Fibroblast of lung (primary cell): ENCODE data around the gene RFX2. TPM values are rescaled to one million over a fixed set of nuclear protein-coding genes. Genes with fewer than 3 reads are reported as not detected.
A peak's percentile ranks its signal among the peaks of the same experiment; 100 is the strongest.

Experiments
- DNase-seq, 2 donors: peaks; one replicate each; pipeline versions ENCODE4 v3.0.0 to v3.0.0-alpha.2; 2010; ENCODE audit warnings: low read depth in 2 of 2
- H2AFZ ChIP-seq: 2 replicates; pipeline ENCODE4 v1.5.1; 2012; ENCODE audit warnings: low read length, control low read depth, inconsistent platforms
- H3K27ac ChIP-seq: 2 replicates; pipeline ENCODE4 v1.5.1; 2011; ENCODE audit warnings: low read length, control low read depth; ENCODE audit not compliant: insufficient read depth
- H3K27me3 ChIP-seq: 2 replicates; pipeline ENCODE4 v1.5.1; 2011; ENCODE audit warnings: mild to moderate bottlenecking, low read length; ENCODE audit not compliant: control insufficient read depth, insufficient read depth
- H3K36me3 ChIP-seq: 2 replicates; pipeline ENCODE4 v1.5.1; 2011; ENCODE audit warnings: low read length; ENCODE audit not compliant: control insufficient read depth, insufficient read depth
- H3K4me1 ChIP-seq: 2 replicates; pipeline ENCODE4 v1.5.1; 2011; ENCODE audit warnings: low read length; ENCODE audit not compliant: control insufficient read depth, insufficient read depth; ENCODE audit errors: extremely low read depth
- H3K4me2 ChIP-seq: 2 replicates; pipeline ENCODE4 v1.5.1; 2011; ENCODE audit warnings: low read length, control low read depth; ENCODE audit not compliant: insufficient read depth; ENCODE audit errors: extremely low read depth
- H3K4me3 ChIP-seq, 4 experiments: fragments of 200-600 bp in 1 of 4; sonication (generic) in 1 of 4; replicated peaks in 1 of 4; 2 replicates each; pipeline ENCODE4 v1.5.1; 2011 to 2016; ENCODE audit warnings: low read length in 4 of 4, low read depth in 3 of 4, mild to moderate bottlenecking in 3 of 4, control low read depth in 2 of 4, inconsistent platforms in 1 of 4, mixed read lengths in 1 of 4; ENCODE audit not compliant: insufficient read depth in 1 of 4; ENCODE audit errors: control extremely low read depth in 1 of 4
- H3K79me2 ChIP-seq: 2 replicates; pipeline ENCODE4 v1.5.1; 2012; ENCODE audit warnings: mild to moderate bottlenecking, low read length, inconsistent platforms; ENCODE audit not compliant: control insufficient read depth, insufficient read depth
- H3K9ac ChIP-seq: 2 replicates; pipeline ENCODE4 v1.5.1; 2011; ENCODE audit warnings: mild to moderate bottlenecking, low read length, control low read depth; ENCODE audit not compliant: insufficient read depth
- H3K9me3 ChIP-seq: 2 replicates; pipeline ENCODE4 v1.5.1; 2012; ENCODE audit warnings: low read depth, low read length; ENCODE audit not compliant: control insufficient read depth, insufficient read depth
- H4K20me1 ChIP-seq: 2 replicates; pipeline ENCODE4 v1.5.1; 2011; ENCODE audit warnings: low read length; ENCODE audit not compliant: control insufficient read depth, insufficient read depth; ENCODE audit errors: extremely low read depth
- CTCF ChIP-seq, 2 donors: IDR thresholded peaks in 1 of 2; conservative IDR thresholded peaks in 1 of 2; 1 replicate in 1 of 2; 2 replicates in 1 of 2; pipeline ENCODE4 v1.5.1; 2011 to 2012; ENCODE audit warnings: low read length in 2 of 2, control low read depth in 1 of 2, inconsistent platforms in 1 of 2, low read depth in 1 of 2, mild to moderate bottlenecking in 1 of 2
- EZH2 ChIP-seq: IDR thresholded peaks from 2 replicates; pipeline ENCODE4 v1.5.1; 2012; ENCODE audit warnings: low read length, control low read depth, mild to moderate bottlenecking; ENCODE audit errors: missing control alignments
- polyA plus RNA-seq, 2 donors: library from polyadenylated mRNA; depleted of rRNA in 1 of 2; stranded (reverse) in 1 of 2; unstranded in 1 of 2; fragments of >200 nt; gene quantifications; 2 replicates each; pipeline ENCODE4 v1.2.1, GENCODE V29; 2011 to 2012; ENCODE audit warnings: missing spikeins in 1 of 2
- total RNA-seq: library from RNA; depleted of rRNA; stranded (reverse); fragments of >200 nt; gene quantifications from 2 replicates; pipeline ENCODE4 v1.2.1, GENCODE V29; 2014

RFX2 gene
- total and polyA plus RNA-seq, 2 donors (not counting 1 experiment from before 2014, with no cell fraction given) = 2.5 to 9.6 TPM

GRCh38 chr19:6126335-6126974 is 16.2 kb upstream of the RFX2 start:
- TF ChIP-seq CTCF (conservative IDR thresholded peaks at IDR 0.05 in 1 of 2, IDR thresholded peaks at IDR 0.05 in 1 of 2; ENCODE audit: low read depth in 1 of 2, low read length in 2 of 2) (peak; percentile 28 to 32), EZH2 (no peak)
- no peak overlapping the region for H3K9ac ChIP-seq
- DNase-seq = peak; percentile 63 to 72

GRCh38 chr19:6125571-6125989 is 15.3 kb upstream of the RFX2 start:
- no peaks in the 10 kb centered on the region for H3K36me3 ChIP-seq
- no peak for TF ChIP-seq EZH2
- TF ChIP-seq CTCF (conservative IDR thresholded peaks at IDR 0.05 in 1 of 2, IDR thresholded peaks at IDR 0.05 in 1 of 2; ENCODE audit: low read depth in 1 of 2, low read length in 2 of 2) = peak; percentile 97 to 99
- DNase-seq = peak; percentile 65 to 67
- no peaks in the 10 kb centered on the region for H3K27me3 ChIP-seq
- no peaks in the 10 kb centered on the region for H3K79me2 ChIP-seq
- no peaks in the 10 kb centered on the region for H4K20me1 ChIP-seq
- H3K9ac ChIP-seq = no peak overlapping the region
- no peaks in the 10 kb centered on the region for H3K4me1 ChIP-seq
- H3K4me3 ChIP-seq = no peak overlapping the region
- H2AFZ ChIP-seq = no peak overlapping the region
- H3K27ac ChIP-seq = no peak overlapping the region
- no peak overlapping the region for H3K4me2 ChIP-seq
- H3K9me3 ChIP-seq = no peaks in the 10 kb centered on the region

More at GRCh38 chr19:6126335-6126974, 16.2 kb upstream of the RFX2 start:
- H3K4me3 ChIP-seq = no peak overlapping the region
- H2AFZ ChIP-seq = no peak overlapping the region
- no peak overlapping the region for H3K4me2 ChIP-seq
- H3K27ac ChIP-seq = no peak overlapping the region
- no peaks in the 10 kb centered on the region for H4K20me1 ChIP-seq
- H3K4me1 ChIP-seq = no peaks in the 10 kb centered on the region
- H3K27me3 ChIP-seq = peaks cover 4% of the 10 kb centered on the region
- no peaks in the 10 kb centered on the region for H3K79me2 ChIP-seq
- H3K9me3 ChIP-seq = no peaks in the 10 kb centered on the region
- H3K36me3 ChIP-seq = no peaks in the 10 kb centered on the region

GRCh38 chr19:6119031-6119430 is 8.7 kb upstream of the RFX2 start:
- H3K9ac ChIP-seq = no peak overlapping the region
- TF ChIP-seq CTCF (conservative IDR thresholded peaks at IDR 0.05 in 1 of 2, IDR thresholded peaks at IDR 0.05 in 1 of 2; ENCODE audit: low read depth in 1 of 2, low read length in 2 of 2) (no peak), EZH2 (no peak)
- no peak overlapping the region for H2AFZ ChIP-seq
- no peaks in the 10 kb centered on the region for H4K20me1 ChIP-seq
- H3K27ac ChIP-seq = no peak overlapping the region
- H3K27me3 ChIP-seq = no peaks in the 10 kb centered on the region
- no peaks in the 10 kb centered on the region for H3K9me3 ChIP-seq
- no peak overlapping the region for H3K4me3 ChIP-seq
- H3K4me1 ChIP-seq = no peaks in the 10 kb centered on the region
- no peaks in the 10 kb centered on the region for H3K36me3 ChIP-seq
- H3K79me2 ChIP-seq = no peaks in the 10 kb centered on the region
- no peak overlapping the region for H3K4me2 ChIP-seq
- no peak for DNase-seq
